ENCODE results near the gene LONP1.

DNA sequence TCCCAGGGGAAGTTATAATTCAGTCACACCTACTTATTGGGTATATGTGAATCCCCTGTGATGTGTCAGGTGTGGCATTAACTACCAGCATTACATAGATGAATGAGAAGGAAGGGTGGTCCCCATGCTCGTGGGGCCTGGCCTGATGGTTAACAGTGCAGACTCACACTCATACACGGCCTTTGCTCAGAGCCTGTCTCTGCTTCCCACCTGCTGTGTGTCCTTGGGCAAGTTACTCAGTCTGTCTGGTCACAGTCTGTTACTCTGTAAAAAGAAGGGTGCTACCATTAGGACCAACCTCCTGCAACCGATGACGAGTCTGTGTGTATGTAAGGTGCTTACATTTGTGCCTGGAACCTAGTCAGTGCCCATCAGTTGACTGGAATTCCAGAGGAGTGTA is 73.2 kb downstream of the LONP1 start:
- TF ChIP-seq EP300 (IDR thresholded peaks at IDR 0.05): no peak
- TF ChIP-seq CTCF (IDR thresholded peaks at IDR 0.05): no peak
